SK-N-SH treated with all-trans-retinoic acid at 6 μM for 48 hours (cell line): ENCODE results near the gene ISOC2.
"Not testable (repeated sequence)": the region's sequence is repeated elsewhere in the genome, so short reads cannot be mapped to it uniquely, and the experiment has no call there.

ENCODE experiments used
- ATAC-seq: fragments of 200-7000 bp; cut with Tn5 transposase; 3 replicates; pipeline ENCODE4 v1.9.1; 2020; ENCODE audit warnings: mild to moderate bottlenecking, moderate library complexity
- ARNTL ChIP-seq: fragments of 450-650 bp; formaldehyde crosslinking; IDR thresholded peaks from 2 replicates; pipeline ENCODE4 v1.5.0; 2020; ENCODE audit warnings: low read depth, mild to moderate bottlenecking, moderate library complexity, borderline replicate concordance
- BACH2 ChIP-seq: fragments of 250-450 bp; sonication (Bioruptor Pico); IDR thresholded peaks from 2 replicates; pipeline ENCODE4 v1.9.0; 2021; ENCODE audit warnings: mild to moderate bottlenecking, borderline replicate concordance
- CREB5 ChIP-seq: fragments of 250-450 bp; sonication (Bioruptor Pico); IDR thresholded peaks from 2 replicates; pipeline ENCODE4 v1.5.1; 2020; ENCODE audit warnings: low read depth, mild to moderate bottlenecking, moderate library complexity
- CSDC2 ChIP-seq: fragments of 250-450 bp; sonication (Bioruptor Pico); IDR thresholded peaks from 2 replicates; pipeline ENCODE4 v1.5.0; 2020; ENCODE audit warnings: mild to moderate bottlenecking, moderate library complexity
- ESRRG ChIP-seq: fragments of 250-450 bp; sonication (Bioruptor Pico); IDR thresholded peaks from 2 replicates; pipeline ENCODE4 v1.6.1; 2021; ENCODE audit warnings: mild to moderate bottlenecking
- GLIS3 ChIP-seq: fragments of 250-450 bp; sonication (Bioruptor Pico); IDR thresholded peaks from 2 replicates; pipeline ENCODE4 v1.5.0; 2020; ENCODE audit warnings: mild to moderate bottlenecking, moderate library complexity
- OSR1 ChIP-seq: fragments of 250-450 bp; sonication (Bioruptor Pico); IDR thresholded peaks from 2 replicates; pipeline ENCODE4 v1.8.0; 2022; ENCODE audit warnings: moderate library complexity, mild to moderate bottlenecking, inconsistent platforms
- PATZ1 ChIP-seq: fragments of 250-450 bp; sonication (Bioruptor Pico); IDR thresholded peaks from 2 replicates; pipeline ENCODE4 v1.8.0; 2020; ENCODE audit warnings: mild to moderate bottlenecking, moderate library complexity, borderline replicate concordance
- POU6F1 ChIP-seq: fragments of 250-450 bp; sonication (Bioruptor Pico); IDR thresholded peaks from 2 replicates; pipeline ENCODE4 v1.8.0; 2021; ENCODE audit warnings: low read depth, mild to moderate bottlenecking, moderate library complexity, borderline replicate concordance
- PPARA ChIP-seq: fragments of 250-450 bp; sonication (Bioruptor Pico); IDR thresholded peaks from 2 replicates; pipeline ENCODE4 v1.5.0; 2020; ENCODE audit warnings: mild to moderate bottlenecking, borderline replicate concordance
- SNAI2 ChIP-seq: fragments of 250-450 bp; sonication (Bioruptor Pico); IDR thresholded peaks from 2 replicates; pipeline ENCODE4 v1.5.0; 2020; ENCODE audit warnings: mild to moderate bottlenecking, moderate library complexity
- TCF4 ChIP-seq: fragments of 250-450 bp; sonication (Bioruptor Pico); IDR thresholded peaks from 2 replicates; pipeline ENCODE4 v1.8.0; 2021; ENCODE audit warnings: mild to moderate bottlenecking, moderate library complexity, borderline replicate concordance
- TOX ChIP-seq: fragments of 250-450 bp; sonication (Bioruptor Pico); IDR thresholded peaks from 2 replicates; pipeline ENCODE4 v1.8.0; 2021; ENCODE audit warnings: mild to moderate bottlenecking, moderate library complexity, borderline replicate concordance
- TSHZ2 ChIP-seq: fragments of 250-450 bp; sonication (Bioruptor Pico); IDR thresholded peaks from 2 replicates; pipeline ENCODE4 v1.5.0; 2020; ENCODE audit warnings: mild to moderate bottlenecking, moderate library complexity
- ZC3H10 ChIP-seq: fragments of 250-450 bp; sonication (Bioruptor Pico); IDR thresholded peaks from 2 replicates; pipeline ENCODE4 v1.5.1; 2021; ENCODE audit warnings: mild to moderate bottlenecking, moderate library complexity
- ZFP3 ChIP-seq: fragments of 250-450 bp; sonication (Bioruptor Pico); IDR thresholded peaks from 2 replicates; pipeline ENCODE4 v1.5.0; 2020; ENCODE audit warnings: mild to moderate bottlenecking, moderate library complexity
- ZFP30 ChIP-seq: fragments of 450-650 bp; formaldehyde crosslinking; IDR thresholded peaks from 2 replicates; pipeline ENCODE4 v1.5.0; 2022; ENCODE audit warnings: mild to moderate bottlenecking, moderate library complexity
- ZNF70 ChIP-seq: fragments of 450-650 bp; formaldehyde crosslinking; IDR thresholded peaks from 2 replicates; pipeline ENCODE4 v1.5.0; 2020; ENCODE audit warnings: mild to moderate bottlenecking, moderate library complexity
- TF ChIP-seq, protein P1 (sequence below): fragments of 250-450 bp; sonication (Bioruptor Pico); IDR thresholded peaks from 2 replicates; pipeline ENCODE4 v1.5.1; 2021; ENCODE audit warnings: mild to moderate bottlenecking, moderate library complexity

The ISOC2 gene

GRCh38 chr19:55426042-55426441 is 35.4 kb downstream of the ISOC2 start (continued):
- no peak for TF ChIP-seq TSHZ2 (CRISPR knock-in tag)

GRCh38 chr19:55424518-55424917 is 36.9 kb downstream of the ISOC2 start:
- ATAC-seq, result no peak
- TF ChIP-seq ZFP3 (CRISPR knock-in tag) (no peak), BACH2 (CRISPR knock-in tag) (no peak), TOX (no peak), GLIS3 (CRISPR knock-in tag) (no peak), ARNTL (CRISPR knock-in tag) (no peak), CREB5 (CRISPR knock-in tag) (no peak), SNAI2 (CRISPR knock-in tag) (no peak), ZC3H10 (no peak), POU6F1 (no peak), CSDC2 (no peak), PATZ1 (CRISPR knock-in tag) (no peak), ZNF70 (CRISPR knock-in tag) (no peak), PPARA (no peak), OSR1 (CRISPR knock-in tag) (no peak)

- TF ChIP-seq TCF4 (no peak), PPARA (no peak), PATZ1 (CRISPR knock-in tag) (no peak), ZFP30 (CRISPR knock-in tag) (no peak), ZNF70 (CRISPR knock-in tag) (no peak), OSR1 (CRISPR knock-in tag) (no peak), ESRRG (CRISPR knock-in tag) (no peak), POU6F1 (no peak)
- TF ChIP-seq, protein P1, sequence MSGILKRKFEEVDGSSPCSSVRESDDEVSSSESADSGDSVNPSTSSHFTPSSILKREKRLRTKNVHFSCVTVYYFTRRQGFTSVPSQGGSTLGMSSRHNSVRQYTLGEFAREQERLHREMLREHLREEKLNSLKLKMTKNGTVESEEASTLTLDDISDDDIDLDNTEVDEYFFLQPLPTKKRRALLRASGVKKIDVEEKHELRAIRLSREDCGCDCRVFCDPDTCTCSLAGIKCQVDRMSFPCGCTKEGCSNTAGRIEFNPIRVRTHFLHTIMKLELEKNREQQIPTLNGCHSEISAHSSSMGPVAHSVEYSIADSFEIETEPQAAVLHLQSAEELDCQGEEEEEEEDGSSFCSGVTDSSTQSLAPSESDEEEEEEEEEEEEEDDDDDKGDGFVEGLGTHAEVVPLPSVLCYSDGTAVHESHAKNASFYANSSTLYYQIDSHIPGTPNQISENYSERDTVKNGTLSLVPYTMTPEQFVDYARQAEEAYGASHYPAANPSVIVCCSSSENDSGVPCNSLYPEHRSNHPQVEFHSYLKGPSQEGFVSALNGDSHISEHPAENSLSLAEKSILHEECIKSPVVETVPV, result no peak
- no peak for ATAC-seq
Measured at GRCh38 chr19:55423225-55424005, 38.0 kb downstream of the ISOC2 start.

- ATAC-seq, result not testable (repeated sequence)
Measured at GRCh38 chr19:55421281-55421680, 40.2 kb downstream of the ISOC2 start.
